ENCODE data around the gene ENKUR. TPM values are rescaled to one million over a fixed set of nuclear protein-coding genes. Genes with fewer than 3 reads are reported as not detected.

Gene ENKUR
- total RNA-seq, 1 donor from 2014 or later, result not detected

DNA sequence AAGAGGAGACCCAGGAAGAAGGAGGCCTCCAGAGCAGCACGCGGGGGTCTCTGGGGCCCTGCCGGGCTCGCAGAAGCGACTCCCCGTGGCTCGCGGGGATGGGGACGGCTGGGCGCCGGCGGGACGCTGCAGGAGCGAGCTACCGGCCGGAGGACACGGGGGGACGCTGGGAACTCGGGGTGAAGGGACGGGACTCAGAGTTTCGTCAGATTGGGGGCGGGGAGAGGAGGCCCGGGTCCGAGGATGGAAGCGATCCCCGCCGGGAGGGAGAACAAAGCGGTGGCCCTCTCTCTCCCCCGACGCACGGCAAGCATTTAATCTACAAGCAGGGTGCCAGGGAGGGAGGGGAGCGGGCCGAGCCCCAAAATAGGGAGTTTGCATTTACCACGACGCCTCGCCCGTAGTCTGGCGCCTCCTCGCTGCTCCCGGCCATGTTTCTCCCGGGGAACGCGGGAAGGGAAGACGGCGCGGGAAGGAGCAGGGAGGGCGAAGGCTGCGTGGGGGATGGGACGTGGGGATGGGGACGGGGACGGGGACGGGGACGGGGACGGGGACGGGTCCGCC, 63.7 kb downstream of the ENKUR start, which contains the start of gene PRTFDC1:
Gene PRTFDC1 (minus strand): TSS at position 464 of the 564 bp plus-strand sequence. CDS start 31 bp downstream, at position 433.
- H3K27me3 Mint-ChIP-seq (ENCODE audit: unreplicated experiment), result peaks cover 10% of the 10 kb centered on the region
- peak; percentile 48 for DNase-seq (ENCODE audit: low spot score)
- peaks cover 10% of the 10 kb centered on the region for H3K4me1 Mint-ChIP-seq (ENCODE audit: unreplicated experiment)
- H3K4me3 Mint-ChIP-seq (ENCODE audit: unreplicated experiment), result peak within 1 kb of the TSS; percentile 91
- H3K36me3 Mint-ChIP-seq (ENCODE audit: low read depth, unreplicated experiment), result peaks cover 7% of the 10 kb centered on the region
- H3K27ac Mint-ChIP-seq (ENCODE audit: unreplicated experiment), result peak within 1 kb of the TSS; percentile 85
- TF ChIP-seq, protein P1, sequence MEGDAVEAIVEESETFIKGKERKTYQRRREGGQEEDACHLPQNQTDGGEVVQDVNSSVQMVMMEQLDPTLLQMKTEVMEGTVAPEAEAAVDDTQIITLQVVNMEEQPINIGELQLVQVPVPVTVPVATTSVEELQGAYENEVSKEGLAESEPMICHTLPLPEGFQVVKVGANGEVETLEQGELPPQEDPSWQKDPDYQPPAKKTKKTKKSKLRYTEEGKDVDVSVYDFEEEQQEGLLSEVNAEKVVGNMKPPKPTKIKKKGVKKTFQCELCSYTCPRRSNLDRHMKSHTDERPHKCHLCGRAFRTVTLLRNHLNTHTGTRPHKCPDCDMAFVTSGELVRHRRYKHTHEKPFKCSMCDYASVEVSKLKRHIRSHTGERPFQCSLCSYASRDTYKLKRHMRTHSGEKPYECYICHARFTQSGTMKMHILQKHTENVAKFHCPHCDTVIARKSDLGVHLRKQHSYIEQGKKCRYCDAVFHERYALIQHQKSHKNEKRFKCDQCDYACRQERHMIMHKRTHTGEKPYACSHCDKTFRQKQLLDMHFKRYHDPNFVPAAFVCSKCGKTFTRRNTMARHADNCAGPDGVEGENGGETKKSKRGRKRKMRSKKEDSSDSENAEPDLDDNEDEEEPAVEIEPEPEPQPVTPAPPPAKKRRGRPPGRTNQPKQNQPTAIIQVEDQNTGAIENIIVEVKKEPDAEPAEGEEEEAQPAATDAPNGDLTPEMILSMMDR (IDR thresholded peaks at IDR 0.05; ENCODE audit: unreplicated experiment), result no peak
- H3K9me3 Mint-ChIP-seq (ENCODE audit: unreplicated experiment), result no peaks in the 10 kb centered on the region

DNA sequence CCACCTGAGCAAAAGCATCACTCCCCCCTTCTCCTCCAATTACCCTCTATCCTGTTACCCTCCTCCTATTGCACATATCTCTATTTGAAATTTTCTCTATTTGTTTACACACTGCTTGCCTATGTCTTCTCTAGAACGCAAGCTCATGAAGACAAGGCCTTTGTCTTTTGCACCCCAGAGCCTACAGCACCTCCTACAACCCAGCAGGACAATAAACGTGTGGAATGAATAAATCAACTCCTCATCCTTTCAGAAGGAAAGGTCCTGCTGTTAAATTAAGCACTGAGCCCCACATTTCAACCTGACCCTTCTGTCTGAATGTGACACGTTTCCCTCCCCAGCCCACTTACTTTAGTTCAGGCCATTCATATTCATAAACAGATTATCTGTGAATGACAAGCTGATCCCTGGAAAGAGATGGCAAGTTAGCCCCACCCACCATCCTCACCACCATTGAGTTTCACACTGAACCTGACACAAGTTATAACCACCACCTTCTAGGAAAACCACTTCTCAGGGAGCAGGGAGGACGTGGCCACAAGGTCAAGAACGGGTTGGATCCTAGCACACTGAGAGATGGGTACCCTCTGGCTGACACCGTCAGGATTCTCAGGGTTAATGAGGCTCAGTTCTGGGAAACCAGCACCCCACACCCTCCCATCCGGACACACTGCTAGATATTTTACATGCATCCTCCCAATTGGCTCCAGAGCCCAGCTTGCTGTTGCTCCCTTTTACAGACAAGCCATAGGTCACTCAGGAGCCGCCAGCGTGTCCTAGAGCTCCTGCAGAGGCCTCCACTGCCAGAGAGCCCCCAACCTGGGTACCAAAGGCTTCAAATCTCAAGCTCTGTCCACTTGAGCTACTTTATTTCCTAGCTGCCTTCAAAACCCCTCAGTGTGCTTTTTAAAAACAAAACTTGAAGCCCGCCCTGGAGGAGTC, 64.5 kb downstream of the ENKUR start:
- Mint-ChIP-seq H3K4me3 (ENCODE audit: unreplicated experiment) (peak overlapping the region; percentile 78), H3K36me3 (ENCODE audit: low read depth, unreplicated experiment) (peaks cover 7% of the 10 kb centered on the region), H3K9me3 (ENCODE audit: unreplicated experiment) (no peaks in the 10 kb centered on the region), H3K27me3 (ENCODE audit: unreplicated experiment) (peaks cover 10% of the 10 kb centered on the region), H3K27ac (ENCODE audit: unreplicated experiment) (no peak overlapping the region), H3K4me1 (ENCODE audit: unreplicated experiment) (peaks cover 10% of the 10 kb centered on the region)
- peak; percentile 24 for DNase-seq (ENCODE audit: low spot score)
- TF ChIP-seq, protein P1 (IDR thresholded peaks at IDR 0.05; ENCODE audit: unreplicated experiment), result no peak

DNA sequence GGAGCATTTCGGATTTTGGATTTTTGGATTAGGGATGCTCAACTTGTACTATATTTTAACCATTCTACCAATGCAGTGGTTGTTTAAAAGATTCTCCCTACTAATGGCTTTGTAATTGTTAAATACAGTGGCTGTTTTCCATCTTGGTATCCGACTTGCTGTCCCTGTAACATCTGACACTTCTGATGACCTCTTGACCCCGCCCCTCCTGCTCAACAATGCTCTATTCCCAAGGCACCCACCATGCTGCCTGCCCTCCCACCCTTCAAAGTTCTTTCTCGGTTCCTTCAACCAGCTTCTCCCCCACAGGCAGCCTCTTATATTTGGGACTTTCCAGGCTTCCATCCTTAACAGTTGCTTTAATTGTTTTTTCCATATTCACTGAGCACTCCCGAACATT, 65.5 kb downstream of the ENKUR start:
- TF ChIP-seq, protein P1 (IDR thresholded peaks at IDR 0.05; ENCODE audit: unreplicated experiment), result no peak
- no peak overlapping the region for H3K27ac Mint-ChIP-seq (ENCODE audit: unreplicated experiment)
- H3K27me3 Mint-ChIP-seq (ENCODE audit: unreplicated experiment), result peaks cover 10% of the 10 kb centered on the region
- peaks cover 7% of the 10 kb centered on the region for H3K36me3 Mint-ChIP-seq (ENCODE audit: low read depth, unreplicated experiment)
- H3K4me1 Mint-ChIP-seq (ENCODE audit: unreplicated experiment), result peaks cover 10% of the 10 kb centered on the region
- H3K4me3 Mint-ChIP-seq (ENCODE audit: unreplicated experiment), result no peak overlapping the region
- DNase-seq (ENCODE audit: low spot score), result no peak
- H3K9me3 Mint-ChIP-seq (ENCODE audit: unreplicated experiment), result no peaks in the 10 kb centered on the region

DNA sequence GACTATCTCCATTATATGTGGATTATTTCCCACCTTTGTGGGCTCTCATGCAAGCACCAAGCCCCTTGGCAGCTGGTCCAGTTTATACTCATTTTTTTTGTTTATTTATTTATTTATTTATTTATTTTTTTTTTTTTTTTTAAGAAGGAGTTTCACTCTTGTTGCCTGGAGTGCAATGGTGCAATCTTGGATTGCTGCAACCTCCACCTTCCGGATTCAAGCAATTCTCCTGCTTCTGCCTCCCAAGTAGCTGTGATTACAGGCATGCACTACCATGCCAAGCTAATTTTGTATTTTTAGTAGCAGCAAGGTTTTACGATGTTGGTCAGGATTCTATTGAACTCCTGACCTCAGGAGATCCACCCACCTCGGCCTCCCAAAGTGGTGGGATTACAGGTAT, 66.3 kb downstream of the ENKUR start:
- H3K27me3 Mint-ChIP-seq (ENCODE audit: unreplicated experiment), result peaks cover 11% of the 10 kb centered on the region
- TF ChIP-seq, protein P1 (IDR thresholded peaks at IDR 0.05; ENCODE audit: unreplicated experiment), result no peak
- DNase-seq (ENCODE audit: low spot score), result no peak
- peaks cover 15% of the 10 kb centered on the region for H3K4me1 Mint-ChIP-seq (ENCODE audit: unreplicated experiment)
- no peaks in the 10 kb centered on the region for H3K9me3 Mint-ChIP-seq (ENCODE audit: unreplicated experiment)
- peaks cover 7% of the 10 kb centered on the region for H3K36me3 Mint-ChIP-seq (ENCODE audit: low read depth, unreplicated experiment)
- no peak overlapping the region for H3K27ac Mint-ChIP-seq (ENCODE audit: unreplicated experiment)
- H3K4me3 Mint-ChIP-seq (ENCODE audit: unreplicated experiment), result no peak overlapping the region

Measured in endothelial cell (in vitro differentiated cells).